RWPE2 (cell line): Measurements from ENCODE around the gene FNBP1.

Experiments
- ATAC-seq: fragments of 200-7000 bp; cut with Tn5 transposase; 3 replicates; pipeline ENCODE4 v1.9.1; 2021; ENCODE audit warnings: low read depth
- DNase-seq: peaks from one replicate; pipeline ENCODE4 v3.0.0-alpha.2; 2020; ENCODE audit warnings: low spot score
- H3K27ac ChIP-seq: fragments of 450-650 bp; 2 replicates; pipeline ENCODE4 v1.5.1; 2017; ENCODE audit warnings: mild to moderate bottlenecking; ENCODE audit not compliant: poor library complexity, severe bottlenecking
- H3K27me3 ChIP-seq: fragments of 250-450 bp; sonication (Bioruptor Pico); 2 replicates; pipeline ENCODE4 v1.5.1; 2021; ENCODE audit warnings: mild to moderate bottlenecking, moderate library complexity; ENCODE audit not compliant: insufficient read depth, poor library complexity, severe bottlenecking
- H3K36me3 ChIP-seq: fragments of 250-450 bp; sonication (Bioruptor Pico); 2 replicates; pipeline ENCODE4 v1.5.1; 2020; ENCODE audit warnings: low read depth, mild to moderate bottlenecking, moderate library complexity
- H3K4me1 ChIP-seq: fragments of 250-450 bp; sonication (Bioruptor Pico); 2 replicates; pipeline ENCODE4 v1.5.1; 2021; ENCODE audit warnings: mild to moderate bottlenecking, moderate library complexity; ENCODE audit not compliant: insufficient read depth, poor library complexity, severe bottlenecking
- H3K4me3 ChIP-seq: fragments of 250-450 bp; sonication (Bioruptor Pico); 2 replicates; pipeline ENCODE4 v1.5.1; 2021; ENCODE audit warnings: mild to moderate bottlenecking, moderate library complexity; ENCODE audit not compliant: severe bottlenecking
- H3K9me3 ChIP-seq: fragments of 250-450 bp; sonication (Bioruptor Pico); 2 replicates; pipeline ENCODE4 v1.5.1; 2021; ENCODE audit warnings: mild to moderate bottlenecking, moderate library complexity; ENCODE audit not compliant: severe bottlenecking
- TF ChIP-seq, protein P1 (sequence below): fragments of 450-650 bp; IDR thresholded peaks from one replicate; pipeline ENCODE4 v1.5.1; 2017; ENCODE audit warnings: mild to moderate bottlenecking, moderate library complexity; ENCODE audit not compliant: poor library complexity, severe bottlenecking

Gene FNBP1

DNA sequence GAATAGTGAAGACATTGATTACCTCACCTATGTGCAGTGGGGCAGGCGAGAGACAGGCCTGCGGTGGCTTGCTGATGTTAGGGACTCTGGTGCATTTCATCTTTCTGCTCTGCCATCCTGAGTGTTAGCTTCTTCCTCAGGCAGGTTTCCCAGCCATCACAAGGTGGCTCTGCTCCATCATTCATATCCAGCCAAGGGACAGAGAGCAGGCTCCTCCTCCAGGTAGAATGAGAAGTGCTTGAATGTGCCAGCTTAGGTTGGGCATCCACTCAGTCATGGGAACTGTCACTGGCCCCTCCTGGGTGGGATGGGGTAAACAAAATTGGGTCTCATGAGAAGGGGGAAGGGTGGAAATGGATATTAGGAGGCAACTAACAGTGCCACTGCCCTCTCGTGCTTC lies 35.6 kb upstream of the FNBP1 start:
- Histone ChIP-seq H3K9me3 (no peaks in the 10 kb centered on the region), H3K36me3 (peaks cover 62% of the 10 kb centered on the region), H3K4me3 (no peak overlapping the region), H3K27me3 (no peaks in the 10 kb centered on the region), H3K4me1 (no peaks in the 10 kb centered on the region), H3K27ac (no peak overlapping the region)
- TF ChIP-seq, protein P1, sequence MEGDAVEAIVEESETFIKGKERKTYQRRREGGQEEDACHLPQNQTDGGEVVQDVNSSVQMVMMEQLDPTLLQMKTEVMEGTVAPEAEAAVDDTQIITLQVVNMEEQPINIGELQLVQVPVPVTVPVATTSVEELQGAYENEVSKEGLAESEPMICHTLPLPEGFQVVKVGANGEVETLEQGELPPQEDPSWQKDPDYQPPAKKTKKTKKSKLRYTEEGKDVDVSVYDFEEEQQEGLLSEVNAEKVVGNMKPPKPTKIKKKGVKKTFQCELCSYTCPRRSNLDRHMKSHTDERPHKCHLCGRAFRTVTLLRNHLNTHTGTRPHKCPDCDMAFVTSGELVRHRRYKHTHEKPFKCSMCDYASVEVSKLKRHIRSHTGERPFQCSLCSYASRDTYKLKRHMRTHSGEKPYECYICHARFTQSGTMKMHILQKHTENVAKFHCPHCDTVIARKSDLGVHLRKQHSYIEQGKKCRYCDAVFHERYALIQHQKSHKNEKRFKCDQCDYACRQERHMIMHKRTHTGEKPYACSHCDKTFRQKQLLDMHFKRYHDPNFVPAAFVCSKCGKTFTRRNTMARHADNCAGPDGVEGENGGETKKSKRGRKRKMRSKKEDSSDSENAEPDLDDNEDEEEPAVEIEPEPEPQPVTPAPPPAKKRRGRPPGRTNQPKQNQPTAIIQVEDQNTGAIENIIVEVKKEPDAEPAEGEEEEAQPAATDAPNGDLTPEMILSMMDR, result no peak
- DNase-seq, result no peak
- ATAC-seq, result no peak

DNA sequence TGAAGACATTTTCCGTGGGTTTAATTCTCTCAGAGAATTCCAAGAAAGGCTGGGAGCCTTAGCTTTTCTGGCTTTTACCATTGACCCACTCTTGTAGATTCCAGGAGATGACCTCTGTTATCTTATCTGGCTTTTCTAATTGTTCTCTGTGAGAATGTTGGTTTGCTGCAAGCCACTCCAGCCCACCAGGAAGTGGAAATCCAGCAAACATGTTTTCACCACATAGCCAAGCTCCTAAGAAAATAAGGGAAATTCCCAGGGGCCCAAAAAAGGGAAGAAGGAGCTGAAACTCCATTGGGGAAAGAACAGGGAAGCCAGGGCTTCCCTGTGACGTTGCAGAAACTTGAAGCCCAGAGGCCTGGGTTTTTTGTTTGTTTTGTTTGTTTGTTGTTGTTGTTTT lies 30.4 kb upstream of the FNBP1 start:
- no peak for DNase-seq
- peaks cover 19% of the 10 kb centered on the region for H3K36me3 ChIP-seq
- no peaks in the 10 kb centered on the region for H3K4me1 ChIP-seq
- no peak for ATAC-seq
- no peaks in the 10 kb centered on the region for H3K9me3 ChIP-seq
- TF ChIP-seq, protein P1, result no peak
- no peaks in the 10 kb centered on the region for H3K27me3 ChIP-seq
- no peak overlapping the region for H3K27ac ChIP-seq
- H3K4me3 ChIP-seq, result no peak overlapping the region

DNA sequence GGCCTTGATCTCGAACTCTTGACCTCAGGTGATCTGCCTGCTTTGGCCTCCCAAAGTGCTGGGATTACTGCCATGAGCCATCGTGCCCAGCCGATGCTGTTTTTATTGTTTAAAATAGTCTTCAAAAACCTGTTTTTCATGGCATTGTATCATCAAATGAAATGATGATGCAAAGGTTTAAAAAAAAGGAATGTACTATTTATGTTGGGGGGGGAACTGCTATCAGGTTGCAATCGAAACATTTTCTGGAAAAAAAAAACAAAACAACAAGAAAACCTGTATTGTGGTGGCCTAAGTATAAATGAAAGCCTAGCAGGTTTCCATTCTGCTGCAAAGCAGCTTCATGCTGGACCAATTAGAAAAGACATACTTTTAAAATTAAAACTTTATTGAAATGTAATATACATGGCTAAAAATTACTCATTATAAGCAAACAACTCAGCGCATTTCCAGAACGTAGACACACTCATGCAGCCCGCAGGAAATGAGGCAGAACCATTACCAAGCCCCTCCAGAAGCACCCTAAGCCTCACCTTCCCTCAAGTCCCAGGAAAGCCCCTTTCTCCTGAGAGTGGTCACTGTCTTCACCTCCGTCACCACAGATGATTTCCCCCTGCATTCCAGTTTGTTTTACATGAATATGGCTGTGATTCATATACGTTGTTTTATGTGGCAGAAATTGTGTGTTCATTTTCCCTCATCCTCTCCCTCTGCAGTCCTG lies 29.7 kb upstream of the FNBP1 start:
- DNase-seq (no peak), ATAC-seq (no peak)
- Histone ChIP-seq H3K36me3 (peaks cover 18% of the 10 kb centered on the region), H3K9me3 (no peaks in the 10 kb centered on the region), H3K4me3 (no peak overlapping the region), H3K27ac (no peak overlapping the region), H3K27me3 (no peaks in the 10 kb centered on the region), H3K4me1 (no peaks in the 10 kb centered on the region)
- TF ChIP-seq, protein P1, result no peak

DNA sequence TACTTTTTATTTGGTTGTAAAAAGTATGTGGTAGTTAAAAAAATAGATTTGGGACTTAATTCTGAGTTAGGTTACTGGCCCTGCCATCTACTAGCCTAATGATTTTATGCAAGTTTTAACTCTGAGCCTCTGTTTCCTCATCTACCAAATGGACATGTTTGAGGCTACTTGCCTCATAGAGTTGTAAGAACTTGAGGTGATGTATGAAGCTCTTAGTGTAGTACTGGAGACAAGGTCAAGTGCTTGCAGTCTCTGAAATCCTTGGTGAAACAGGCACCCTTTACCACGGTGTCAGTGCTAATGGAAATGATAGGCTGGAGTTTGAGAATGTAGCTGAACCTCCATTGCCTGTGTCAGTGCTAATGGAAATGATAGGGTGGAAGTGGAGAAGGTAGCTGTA lies 26.1 kb upstream of the FNBP1 start:
- H3K36me3 ChIP-seq, result peaks cover 8% of the 10 kb centered on the region
- H3K4me1 ChIP-seq, result no peaks in the 10 kb centered on the region
- TF ChIP-seq, protein P1, result no peak
- no peak overlapping the region for H3K27ac ChIP-seq
- H3K4me3 ChIP-seq, result no peak overlapping the region
- DNase-seq, result no peak
- ATAC-seq, result no peak
- no peaks in the 10 kb centered on the region for H3K9me3 ChIP-seq
- H3K27me3 ChIP-seq, result no peaks in the 10 kb centered on the region

DNA sequence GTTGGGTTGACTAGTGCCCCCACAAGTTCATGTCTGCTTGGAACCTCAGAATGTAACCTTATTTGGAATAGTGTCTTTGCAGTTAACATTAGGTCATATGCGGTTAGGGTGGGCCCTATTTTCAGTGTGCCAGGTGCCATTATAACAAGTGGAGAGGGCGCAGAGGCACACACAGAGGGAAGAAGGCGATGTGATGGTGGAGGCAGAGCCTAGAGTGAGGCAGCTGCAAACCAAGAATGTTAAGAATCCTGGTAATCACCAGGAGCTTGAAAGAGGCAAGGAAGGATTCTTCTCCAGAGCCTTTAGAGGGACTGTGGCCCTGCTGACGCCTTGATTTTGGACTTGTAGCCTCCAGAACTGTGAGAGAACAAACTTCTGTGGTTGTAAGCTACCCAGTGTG lies 21.6 kb upstream of the FNBP1 start:
- Histone ChIP-seq H3K9me3 (no peaks in the 10 kb centered on the region), H3K27ac (no peak overlapping the region), H3K4me1 (no peaks in the 10 kb centered on the region), H3K4me3 (no peak overlapping the region), H3K36me3 (peaks cover 8% of the 10 kb centered on the region), H3K27me3 (no peaks in the 10 kb centered on the region)
- TF ChIP-seq, protein P1, result no peak
- ATAC-seq (no peak), DNase-seq (no peak)
